ENCODE data around the gene RAB31. TPM values are rescaled to one million over a fixed set of nuclear protein-coding genes. Genes with fewer than 3 reads are reported as not detected.
"Not testable (repeated sequence)": the region's sequence is repeated elsewhere in the genome, so short reads cannot be mapped to it uniquely, and the experiment has no call there.

Gene RAB31
- total RNA-seq, 1 donor from 2014 or later = 80.7 TPM

DNA sequence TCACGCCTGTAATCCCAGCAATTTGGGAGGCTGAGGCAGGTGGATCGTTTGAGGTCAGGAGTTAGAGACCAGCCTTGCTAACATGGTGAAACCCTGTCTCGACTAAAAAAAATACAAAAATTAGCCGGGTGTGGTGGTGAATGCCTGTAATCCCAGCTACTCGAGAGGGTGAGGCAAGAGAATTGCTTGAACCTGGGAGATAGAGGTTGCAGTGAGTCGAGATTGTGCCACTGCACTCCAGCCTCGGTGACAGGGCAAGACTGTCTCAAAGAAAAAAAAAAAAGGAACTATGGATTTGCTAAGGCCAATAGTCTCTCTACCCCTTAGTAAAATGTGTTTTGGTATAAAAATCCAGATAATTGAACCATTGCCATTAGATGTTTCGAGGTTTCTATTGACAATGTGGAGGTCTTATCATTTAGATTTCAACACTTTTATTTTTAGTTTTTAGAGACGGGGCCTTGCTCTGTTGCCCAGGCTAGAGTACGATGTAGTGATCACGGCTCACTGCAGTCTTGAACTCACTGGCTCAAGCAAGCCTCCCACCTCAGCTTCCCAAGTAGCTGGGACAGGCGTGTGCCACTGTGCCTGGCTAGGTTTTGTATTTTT lies 176.5 kb downstream of the RAB31 start:
- DNase-seq (ENCODE audit: low spot score) = no peak

GRCh38 chr18:9885170-9886004 lies 177.3 kb downstream of the RAB31 start, which contains the start of gene TXNDC2:
Gene TXNDC2 (plus strand): TSS chr18:9885973. CDS start chr18:9886681, 708 bp downstream.
- no peak for DNase-seq (ENCODE audit: low spot score)

DNA sequence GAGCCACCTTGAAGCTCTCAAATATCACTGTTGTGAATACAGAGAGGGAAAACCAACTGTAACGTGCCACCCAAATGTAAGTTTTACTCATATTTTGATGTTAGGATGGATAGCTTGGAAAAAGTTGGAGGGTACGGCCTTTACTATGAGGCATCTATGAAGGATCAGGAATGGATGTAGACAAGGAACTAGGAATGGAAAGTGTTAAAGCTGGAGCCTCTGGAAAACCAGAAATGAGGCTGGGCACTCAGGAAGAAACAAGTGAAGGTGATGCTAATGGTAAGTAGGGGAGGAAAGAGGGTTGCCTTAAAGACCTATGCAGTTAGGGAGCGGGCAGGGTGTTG lies 177.9 kb downstream of the RAB31 start:
- DNase-seq (ENCODE audit: low spot score) = no peak

- no peak for DNase-seq (ENCODE audit: low spot score)
Observed at GRCh38 chr18:9887992-9888391, 179.9 kb downstream of the RAB31 start.

DNA sequence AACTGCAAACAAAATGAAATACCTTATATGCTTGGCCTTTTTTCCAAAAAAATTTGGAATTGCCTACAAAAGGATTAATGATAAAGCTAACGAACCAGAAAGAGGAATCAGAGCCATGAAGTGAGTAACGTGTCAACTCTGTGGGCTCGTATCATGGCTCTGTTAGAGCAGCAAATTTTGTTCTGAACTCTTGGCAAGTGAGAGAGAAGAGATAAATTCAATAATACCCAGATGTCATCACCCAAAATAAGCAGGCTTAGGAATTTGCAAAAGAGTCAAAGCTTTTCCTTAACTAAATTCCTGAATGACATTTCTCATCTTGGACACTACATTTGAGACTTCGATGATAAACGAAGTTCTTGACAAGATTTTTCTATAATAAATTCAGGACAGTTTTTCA lies 182.1 kb downstream of the RAB31 start:
- DNase-seq (ENCODE audit: low spot score) = no peak

- no peak for DNase-seq (ENCODE audit: low spot score)
Observed at GRCh38 chr18:9890957-9891356, 182.9 kb downstream of the RAB31 start.

DNA sequence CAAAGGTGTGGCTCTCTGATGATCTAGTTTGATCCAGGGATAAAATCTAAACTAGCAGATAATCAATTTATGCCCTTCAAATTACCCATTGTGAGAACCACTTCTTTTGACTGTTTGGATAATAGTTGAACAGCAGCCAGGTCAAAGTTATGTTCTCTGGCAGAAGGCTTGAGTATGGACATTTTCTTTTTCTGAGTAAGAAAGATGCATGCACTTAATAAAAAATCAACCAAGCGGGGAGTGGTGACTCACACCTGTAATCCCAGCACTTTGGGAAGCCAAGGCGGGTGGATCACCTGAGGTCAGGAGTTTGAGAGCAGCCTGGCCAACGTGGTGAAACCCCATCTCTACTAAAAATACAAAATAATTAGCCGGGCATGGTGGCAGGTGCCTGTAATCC lies 183.4 kb downstream of the RAB31 start:
- not testable (repeated sequence) for DNase-seq (ENCODE audit: low spot score)

DNA sequence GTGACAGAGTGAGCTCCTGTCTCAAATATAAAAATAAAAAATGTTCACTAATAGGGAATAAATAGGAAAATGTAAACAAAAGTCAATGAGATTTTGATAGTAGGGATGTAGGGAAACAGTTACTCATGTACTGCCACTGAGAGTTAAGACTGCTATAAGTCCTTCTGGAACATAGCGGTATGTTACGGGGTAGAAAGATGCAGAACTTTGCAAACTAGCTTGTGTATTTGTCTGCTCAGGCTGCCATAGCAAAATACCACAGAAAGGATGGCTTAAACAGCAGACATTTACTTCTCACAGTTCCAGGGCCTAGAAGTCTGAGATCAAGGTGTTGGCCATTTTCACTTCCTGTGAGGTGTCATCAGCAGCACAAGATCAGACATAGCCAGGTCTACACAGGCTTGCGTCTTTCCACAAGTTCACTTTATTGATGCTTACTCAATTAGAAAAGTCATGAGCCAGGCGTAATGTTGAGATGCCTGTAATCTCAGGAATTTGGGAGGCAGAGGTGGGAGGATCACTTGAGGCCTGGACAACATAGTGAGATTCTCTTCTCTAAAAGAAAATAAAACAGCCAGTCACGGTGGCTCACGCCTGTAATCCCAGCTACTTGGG lies 186.5 kb downstream of the RAB31 start:
- DNase-seq (ENCODE audit: low spot score) = no peak

- no peak for DNase-seq (ENCODE audit: low spot score)
Observed at GRCh38 chr18:9897129-9897528, 189.0 kb downstream of the RAB31 start.

GRCh38 chr18:9897787-9898291 lies 189.7 kb downstream of the RAB31 start:
- not testable (repeated sequence) for DNase-seq (ENCODE audit: low spot score)

- DNase-seq (ENCODE audit: low spot score) = no peak
Observed at GRCh38 chr18:9898792-9899549, 190.9 kb downstream of the RAB31 start.

DNA sequence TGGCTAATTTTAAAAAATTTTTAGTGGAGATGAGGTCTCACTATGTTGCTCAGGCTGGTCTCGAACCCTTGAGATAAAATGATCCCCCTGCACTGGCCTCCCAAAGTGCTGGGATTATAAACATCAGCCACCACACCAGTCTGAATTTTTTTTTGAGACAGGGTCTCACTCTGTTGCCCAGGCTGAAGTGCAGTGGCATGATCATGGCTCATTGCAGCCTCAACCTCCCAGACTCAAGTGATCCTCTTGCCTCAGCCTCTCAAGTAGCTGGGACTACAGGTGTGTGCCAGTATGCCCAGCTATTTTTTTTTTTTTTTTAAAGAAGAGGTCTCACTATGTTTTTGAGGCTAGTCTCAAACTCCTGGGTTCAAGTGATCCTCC lies 191.4 kb downstream of the RAB31 start:
- not testable (repeated sequence) for DNase-seq (ENCODE audit: low spot score)

DNA sequence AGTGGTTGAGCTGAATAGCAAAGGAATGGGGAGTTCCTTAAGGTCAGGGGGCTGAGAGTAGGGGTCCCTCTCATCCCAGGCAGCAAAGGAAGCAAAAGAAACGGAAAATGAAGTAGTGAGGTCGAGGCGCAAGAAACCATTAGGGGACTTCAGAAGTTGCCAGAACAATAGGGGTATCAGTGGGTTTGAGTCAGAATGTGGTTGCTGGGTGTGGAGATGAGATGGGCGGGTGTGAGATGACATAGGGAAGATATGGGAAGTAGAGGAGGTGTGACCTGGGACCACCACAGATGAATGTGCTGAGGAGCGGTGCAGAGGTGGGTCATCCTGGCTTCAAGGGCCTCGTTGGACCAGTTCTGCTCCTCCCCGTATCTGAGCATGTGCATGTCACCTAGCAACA lies 192.6 kb downstream of the RAB31 start:
- DNase-seq (ENCODE audit: low spot score) = no peak

DNA sequence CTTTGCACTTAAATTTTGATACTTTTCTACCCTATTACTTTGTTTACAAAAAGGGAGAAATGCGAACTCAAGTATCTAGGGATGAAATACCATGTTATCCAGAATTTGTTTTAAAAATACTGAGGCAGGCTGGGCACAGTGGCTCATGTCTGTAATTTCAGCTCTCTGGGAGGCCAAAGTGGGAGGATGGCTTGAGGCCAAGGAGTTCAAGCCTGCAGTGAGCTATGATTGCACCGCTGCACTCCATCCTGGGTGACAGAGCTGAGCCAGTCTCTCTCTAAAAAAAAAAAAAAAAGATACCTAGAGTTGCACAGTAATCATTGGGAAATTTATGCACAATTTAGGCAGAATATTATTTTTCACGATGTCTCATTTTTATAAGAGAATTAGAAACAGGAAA lies 193.3 kb downstream of the RAB31 start:
- DNase-seq (ENCODE audit: low spot score) = no peak

DNA sequence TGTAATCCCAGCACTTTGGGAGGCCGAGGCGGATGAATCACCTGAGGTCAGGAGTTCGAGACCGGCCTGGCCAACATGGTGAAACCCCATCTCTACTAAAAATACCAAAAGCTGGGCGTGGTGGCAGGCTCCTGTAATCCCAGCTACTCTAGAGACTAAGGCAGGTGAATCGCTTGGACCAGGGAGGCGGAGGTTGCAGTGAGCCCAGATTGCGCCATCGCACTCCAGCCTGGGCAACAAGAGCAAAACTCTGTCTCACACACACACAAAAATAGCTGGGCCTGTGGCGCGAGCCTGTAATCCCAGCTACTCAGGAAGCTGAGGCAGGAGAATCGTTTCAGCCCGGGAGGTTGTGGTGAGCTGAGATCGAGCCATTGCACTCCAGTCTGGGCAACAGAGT lies 194.2 kb downstream of the RAB31 start:
- DNase-seq (ENCODE audit: low spot score) = not testable (repeated sequence)

DNA sequence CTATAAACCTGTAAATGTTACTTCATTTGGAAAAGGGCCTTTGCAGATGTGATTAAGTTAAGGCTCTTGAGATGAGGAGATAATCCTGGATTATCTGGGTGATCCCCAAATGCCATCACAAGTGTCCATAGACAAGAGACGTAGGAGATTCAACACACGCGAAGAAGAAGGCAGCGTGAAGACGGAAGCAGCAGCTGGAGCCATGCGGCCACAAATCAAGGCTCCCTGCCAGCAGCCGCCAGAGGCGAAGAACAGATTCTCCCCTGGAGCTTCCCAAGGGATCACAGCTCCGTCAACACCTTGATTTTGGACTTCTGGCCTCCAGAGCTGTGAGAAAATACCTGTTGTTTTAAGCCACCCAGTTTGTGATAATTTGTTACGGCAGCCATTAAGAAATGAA lies 194.7 kb downstream of the RAB31 start:
- no peak for DNase-seq (ENCODE audit: low spot score)

DNA sequence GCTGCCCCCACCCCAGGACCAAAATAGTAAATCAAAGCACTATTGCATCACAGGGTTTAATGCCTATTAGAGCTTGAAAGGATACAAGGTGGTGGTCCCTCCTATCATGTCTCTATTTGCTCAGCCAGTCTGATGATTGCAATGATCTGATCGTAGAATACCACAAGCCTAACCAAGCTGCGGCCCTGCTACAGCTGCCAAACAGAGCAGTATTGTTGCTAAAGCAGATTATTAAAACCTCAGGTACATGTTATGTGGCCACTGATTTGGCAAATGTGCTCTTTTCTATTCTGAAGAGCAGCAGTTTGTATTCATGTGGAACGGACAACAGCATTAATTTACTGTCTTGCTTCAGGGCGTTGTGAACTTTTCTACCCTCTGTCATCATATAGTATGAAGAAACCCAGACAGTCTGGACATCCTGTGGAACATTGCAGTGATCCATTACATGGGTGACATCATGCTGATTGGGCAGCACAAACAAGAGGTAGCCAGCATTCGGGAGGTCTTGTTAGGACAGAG lies 197.4 kb downstream of the RAB31 start:
- DNase-seq (ENCODE audit: low spot score) = no peak

DNA sequence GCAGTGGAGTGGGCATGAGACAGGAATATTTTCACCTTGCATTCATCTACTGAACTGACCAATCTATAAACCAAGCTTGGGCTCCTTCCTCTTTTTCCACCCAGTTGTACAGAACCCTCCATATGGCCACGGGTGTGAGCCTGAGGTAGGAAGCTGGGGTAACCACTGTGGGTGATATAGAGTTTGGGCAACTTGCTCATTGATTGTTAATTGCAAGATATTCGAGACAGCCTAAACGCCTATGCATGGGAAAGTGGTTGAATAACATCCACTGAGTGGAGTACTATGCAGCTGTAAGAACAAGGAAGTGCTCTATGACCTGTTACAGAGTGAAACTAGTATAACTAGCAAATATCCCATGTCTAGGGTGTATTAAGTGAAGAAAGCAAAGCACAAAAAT lies 198.4 kb downstream of the RAB31 start:
- no peak for DNase-seq (ENCODE audit: low spot score)

DNA sequence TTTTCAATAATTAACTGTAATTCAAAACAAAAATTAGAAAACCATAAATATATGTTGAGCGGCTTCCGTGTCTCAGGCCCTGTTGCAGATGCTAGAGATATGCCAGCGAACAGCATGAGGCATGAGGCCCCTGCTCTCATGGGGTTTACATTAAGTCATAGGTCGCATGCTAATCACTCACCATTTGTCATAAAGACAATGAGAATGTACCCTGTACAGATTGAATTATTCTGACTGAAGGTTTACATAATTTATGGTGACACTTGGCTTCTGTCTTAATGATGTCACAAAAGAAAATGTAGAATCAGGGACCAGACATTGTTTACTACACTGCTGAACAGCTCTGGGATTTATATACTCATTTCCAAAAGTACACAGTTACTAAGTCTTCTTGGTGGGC lies 199.8 kb downstream of the RAB31 start:
- no peak for DNase-seq (ENCODE audit: low spot score)

DNA sequence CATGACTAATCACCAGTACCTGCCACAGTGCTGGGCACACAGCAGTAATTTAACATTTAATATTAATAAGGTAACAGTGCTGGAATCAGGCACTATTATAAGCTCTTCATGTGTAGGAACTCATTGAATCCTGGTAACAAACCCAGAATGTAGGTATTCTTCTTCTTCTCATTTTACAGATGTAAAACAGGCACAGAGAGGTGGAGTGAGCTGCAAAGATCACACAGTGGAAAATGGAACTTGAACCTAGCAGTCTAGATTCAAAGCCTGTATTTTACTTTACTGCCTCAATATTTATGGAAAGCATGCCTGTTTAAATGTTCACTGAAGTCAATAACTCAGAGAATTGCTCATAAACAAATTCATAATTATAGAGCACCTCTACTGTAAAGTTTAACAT lies 202.0 kb downstream of the RAB31 start:
- DNase-seq (ENCODE audit: low spot score) = no peak

DNA sequence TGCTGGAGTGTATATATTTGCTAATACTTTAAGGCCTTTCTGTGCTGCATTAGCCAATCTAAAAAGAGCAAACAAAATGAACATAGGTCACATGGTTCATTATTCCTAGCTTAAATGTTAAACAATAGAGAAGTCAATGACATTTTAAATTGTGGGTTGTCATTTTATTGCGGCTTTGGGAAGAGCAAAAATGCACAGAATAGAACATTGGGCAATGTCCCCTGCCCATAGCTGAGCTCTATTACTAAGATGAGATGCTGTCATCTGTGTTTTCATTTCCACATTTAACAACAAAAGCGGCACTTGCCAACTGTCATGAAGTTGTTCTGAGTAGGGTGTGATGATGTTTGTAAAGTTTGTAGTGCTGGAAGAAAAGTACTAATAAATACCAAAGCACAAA lies 202.6 kb downstream of the RAB31 start:
- no peak for DNase-seq (ENCODE audit: low spot score)

Measured in mesenteric fat pad (tissue), 1 donor.